ACC112 (cell line): ENCODE measurements around the gene CNKSR2.

Experiments
- H2AFZ ChIP-seq: fragments of 200-600 bp; sonication (generic); one replicate; pipeline ENCODE4 v1.6.0; 2017; ENCODE audit warnings: antibody characterized with exemption, low read length; ENCODE audit not compliant: unreplicated experiment
- H3K27ac ChIP-seq: fragments of 200-600 bp; sonication (generic); 2 replicates; pipeline ENCODE4 v1.5.1; 2014; ENCODE audit warnings: low read depth, mild to moderate bottlenecking, antibody characterized with exemption, low read length, moderate library complexity
- H3K27me3 ChIP-seq: fragments of 200-600 bp; sonication (generic); 2 replicates; pipeline ENCODE4 v1.6.1; 2014; ENCODE audit warnings: mild to moderate bottlenecking, antibody characterized with exemption, low read length, moderate library complexity, mixed read lengths; ENCODE audit not compliant: insufficient read depth
- H3K36me3 ChIP-seq: fragments of 200-600 bp; sonication (generic); 2 replicates; pipeline ENCODE4 v1.6.1; 2016; ENCODE audit warnings: mild to moderate bottlenecking, antibody characterized with exemption, low read length, moderate library complexity, mixed read lengths; ENCODE audit not compliant: insufficient read depth
- H3K4me1 ChIP-seq: fragments of 200-600 bp; sonication (generic); one replicate; pipeline ENCODE4 v1.6.1; 2016; ENCODE audit warnings: low read length, mixed read lengths; ENCODE audit not compliant: insufficient read depth, unreplicated experiment, control insufficient read depth
- H3K4me3 ChIP-seq: fragments of 200-600 bp; sonication (generic); 2 replicates; pipeline ENCODE4 v1.5.1; 2014; ENCODE audit warnings: mild to moderate bottlenecking, low read depth, low read length
- H3K79me2 ChIP-seq: fragments of 200-600 bp; sonication (generic); one replicate; pipeline ENCODE4 v1.6.0; 2016; ENCODE audit warnings: low read length; ENCODE audit not compliant: control insufficient read depth, unreplicated experiment, insufficient read depth

CNKSR2 gene

DNA sequence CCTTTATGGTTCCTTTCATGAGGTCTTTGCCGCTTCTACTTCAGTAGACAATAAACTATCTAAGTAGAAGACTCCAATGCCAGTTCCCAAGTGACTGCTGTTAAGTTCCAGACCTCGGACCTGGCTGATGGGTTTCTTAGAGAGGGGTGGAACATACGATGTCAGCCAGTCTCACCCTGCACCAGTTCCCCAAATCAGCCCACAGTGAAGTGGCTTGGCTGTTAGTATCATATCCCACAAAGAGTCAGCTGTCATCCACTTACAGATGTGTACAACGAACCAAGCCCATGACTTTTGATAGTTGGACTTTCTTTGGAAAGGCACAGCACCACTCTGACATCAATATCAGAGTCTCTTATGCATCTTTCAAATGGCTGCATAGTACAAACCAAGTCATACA, 292.0 kb downstream of the CNKSR2 start:
- H3K4me1 ChIP-seq = no peaks in the 10 kb centered on the region
- H3K4me3 ChIP-seq = no peak overlapping the region
- H3K27ac ChIP-seq = no peak overlapping the region
- no peaks in the 10 kb centered on the region for H3K79me2 ChIP-seq
- H2AFZ ChIP-seq = no peak overlapping the region
- H3K36me3 ChIP-seq = no peaks in the 10 kb centered on the region
- peaks cover 12% of the 10 kb centered on the region; the same call in 1 of the 2 replicates for H3K27me3 ChIP-seq

DNA sequence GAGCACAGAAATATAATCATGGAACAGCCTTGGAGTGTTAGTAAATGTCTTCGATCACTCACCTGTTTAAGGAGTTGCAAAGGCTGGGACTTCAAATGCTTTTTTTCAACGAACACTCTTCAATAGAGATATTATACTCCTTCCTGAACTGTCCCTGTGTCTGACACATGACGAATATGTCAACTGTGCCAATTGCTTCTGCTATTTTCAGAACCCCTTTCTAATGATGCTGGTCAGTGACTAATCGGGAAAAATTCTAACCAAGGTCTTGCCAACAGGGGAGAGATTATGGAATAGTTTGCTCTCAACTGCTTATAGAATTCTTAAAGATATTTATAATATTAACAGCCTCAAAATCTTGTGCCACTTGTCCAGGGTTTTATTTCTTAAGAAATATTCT, 292.5 kb downstream of the CNKSR2 start:
- Histone ChIP-seq H3K27ac (no peak overlapping the region), H3K79me2 (no peaks in the 10 kb centered on the region), H3K4me1 (no peaks in the 10 kb centered on the region), H3K4me3 (no peak overlapping the region), H3K27me3 (peaks cover 12% of the 10 kb centered on the region; the same call in 1 of the 2 replicates), H3K36me3 (no peaks in the 10 kb centered on the region), H2AFZ (no peak overlapping the region)

DNA sequence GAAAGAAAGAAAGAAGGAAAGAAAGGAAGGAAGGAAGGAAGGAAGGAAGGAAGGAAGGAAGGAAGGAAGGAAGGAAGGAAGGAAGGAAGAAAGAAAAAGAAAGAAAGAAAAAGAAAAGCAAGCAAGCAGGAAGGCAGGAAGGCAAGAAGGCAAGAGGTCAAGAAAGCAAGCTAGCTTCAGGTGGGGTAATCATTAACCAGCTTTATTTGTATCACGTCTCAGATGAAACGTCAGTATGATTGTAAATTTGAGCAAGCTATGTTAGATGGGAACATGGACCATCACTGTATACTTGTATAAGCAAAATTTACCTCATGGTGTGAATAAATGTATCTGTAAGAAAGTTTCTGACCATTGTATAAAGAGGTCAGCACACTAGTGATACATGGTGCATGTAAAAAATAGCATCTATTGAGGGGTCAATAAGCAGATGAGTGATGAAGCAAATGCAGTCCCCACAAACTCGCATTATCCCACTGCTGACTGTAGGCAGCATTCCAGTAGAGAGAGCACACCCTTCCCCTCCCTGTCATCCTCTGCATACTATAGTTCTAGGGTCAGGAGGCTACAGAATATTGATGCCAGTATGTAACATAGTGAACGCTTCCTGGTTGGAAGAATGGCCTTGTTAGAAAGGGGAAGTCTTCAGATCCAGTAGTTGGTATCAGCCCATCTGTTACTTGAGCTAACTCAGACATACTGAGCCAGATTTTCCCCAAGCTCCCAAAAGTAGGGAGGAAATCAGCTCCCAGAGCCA, 300.4 kb downstream of the CNKSR2 start:
- Histone ChIP-seq H3K79me2 (no peaks in the 10 kb centered on the region), H3K36me3 (no peaks in the 10 kb centered on the region), H2AFZ (no peak overlapping the region), H3K4me3 (no peak overlapping the region), H3K4me1 (no peaks in the 10 kb centered on the region), H3K27me3 (no peaks in the 10 kb centered on the region), H3K27ac (no peak overlapping the region)

DNA sequence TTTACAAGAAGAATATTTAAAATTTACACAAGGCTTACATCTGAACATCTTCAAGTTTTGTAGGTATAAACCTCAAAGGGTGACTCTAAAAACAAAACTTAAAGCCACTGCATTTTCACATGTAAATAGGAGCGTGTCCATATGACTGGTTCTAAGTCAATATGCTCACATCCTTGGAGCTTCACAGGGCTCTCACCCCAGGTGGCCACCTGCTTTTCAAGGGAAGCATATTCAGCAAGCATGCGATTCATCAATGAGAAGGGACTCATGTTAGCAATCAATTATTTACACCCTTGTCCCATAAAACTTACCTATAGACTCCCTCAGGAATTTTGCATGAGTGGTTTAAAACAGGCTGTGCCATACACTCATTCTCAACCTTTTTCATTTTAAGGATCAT, 301.7 kb downstream of the CNKSR2 start:
- no peak overlapping the region for H3K4me3 ChIP-seq
- no peaks in the 10 kb centered on the region for H3K79me2 ChIP-seq
- no peaks in the 10 kb centered on the region for H3K27me3 ChIP-seq
- no peak overlapping the region for H2AFZ ChIP-seq
- no peaks in the 10 kb centered on the region for H3K4me1 ChIP-seq
- H3K36me3 ChIP-seq = no peaks in the 10 kb centered on the region
- H3K27ac ChIP-seq = no peak overlapping the region

DNA sequence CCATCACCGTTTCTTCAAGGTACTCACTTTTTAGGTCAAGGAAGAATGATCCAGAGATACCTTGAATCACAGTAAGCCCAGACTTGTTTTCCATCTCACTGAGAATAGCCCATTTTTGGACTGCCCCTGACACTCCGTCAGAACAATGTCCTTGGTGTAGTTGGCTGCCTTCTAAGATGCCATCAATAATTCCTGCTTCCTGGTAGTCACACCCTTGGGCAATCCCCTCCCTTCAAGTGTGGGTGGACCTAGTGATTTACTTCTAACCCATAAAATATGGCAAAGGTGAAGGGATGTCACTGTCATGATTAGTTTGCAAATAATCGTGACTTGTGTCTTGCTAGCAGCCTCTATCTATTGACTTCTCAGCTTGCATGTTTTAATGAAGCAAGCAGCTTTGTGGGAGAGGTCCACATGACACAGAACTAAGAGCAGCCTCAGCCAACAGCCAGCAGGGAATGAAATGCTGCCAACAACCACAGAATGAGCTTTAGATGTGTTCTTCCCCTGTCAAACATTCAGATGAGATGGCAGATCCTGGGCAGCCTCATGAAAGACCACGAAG, 303.9 kb downstream of the CNKSR2 start:
- H3K27ac ChIP-seq = no peak overlapping the region
- no peaks in the 10 kb centered on the region for H3K36me3 ChIP-seq
- no peaks in the 10 kb centered on the region for H3K79me2 ChIP-seq
- no peak overlapping the region for H2AFZ ChIP-seq
- no peaks in the 10 kb centered on the region for H3K27me3 ChIP-seq
- no peak overlapping the region for H3K4me3 ChIP-seq
- H3K4me1 ChIP-seq = no peaks in the 10 kb centered on the region

DNA sequence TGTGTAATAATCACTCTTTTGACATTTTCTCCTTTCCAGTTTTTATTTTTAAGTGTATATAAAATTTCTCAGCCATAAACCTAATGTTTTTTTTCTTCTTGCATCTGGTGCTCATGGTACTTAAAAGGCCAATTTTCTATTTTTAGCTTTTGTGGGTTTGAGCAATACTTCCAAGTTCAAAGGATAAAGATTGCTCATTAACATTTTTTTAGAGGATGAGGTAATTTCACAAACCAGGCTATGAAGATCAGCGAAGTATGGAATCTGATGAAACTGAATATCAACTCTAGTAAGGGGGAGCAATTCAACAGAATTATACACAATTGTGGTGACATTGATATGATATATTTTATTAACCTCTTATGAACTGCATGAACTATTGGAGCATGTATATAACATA, 309.7 kb downstream of the CNKSR2 start:
- Histone ChIP-seq H3K4me3 (no peak overlapping the region), H3K36me3 (no peaks in the 10 kb centered on the region), H3K79me2 (no peaks in the 10 kb centered on the region), H3K4me1 (no peaks in the 10 kb centered on the region), H3K27me3 (no peaks in the 10 kb centered on the region), H3K27ac (no peak overlapping the region), H2AFZ (no peak overlapping the region)

DNA sequence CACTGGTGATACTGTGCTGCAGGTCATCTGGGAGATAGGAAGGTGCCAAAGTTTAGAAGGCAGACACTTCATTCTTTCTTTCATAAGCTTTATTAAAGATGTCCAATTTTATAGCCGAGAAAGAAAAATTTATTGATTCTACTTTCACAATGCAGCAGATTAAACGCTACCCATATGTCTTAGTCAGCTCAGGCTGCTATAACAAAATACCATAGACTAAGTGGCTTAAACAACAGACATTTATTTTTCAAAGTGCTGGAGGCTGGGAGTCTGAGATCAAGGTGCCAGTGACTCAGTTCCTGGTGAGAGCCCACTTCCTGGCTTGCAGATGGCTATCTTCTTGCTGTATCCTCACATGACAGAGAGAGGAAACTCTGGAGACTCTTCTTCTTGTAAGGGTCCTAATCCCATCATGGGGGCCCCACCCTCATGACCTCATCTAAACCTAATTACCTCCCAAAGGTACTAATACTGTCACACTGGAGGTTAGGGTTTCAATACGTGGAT, 317.3 kb downstream of the CNKSR2 start:
- Histone ChIP-seq H3K79me2 (no peaks in the 10 kb centered on the region), H2AFZ (no peak overlapping the region), H3K27me3 (no peaks in the 10 kb centered on the region), H3K4me1 (no peaks in the 10 kb centered on the region), H3K36me3 (no peaks in the 10 kb centered on the region), H3K4me3 (no peak overlapping the region), H3K27ac (no peak overlapping the region)

DNA sequence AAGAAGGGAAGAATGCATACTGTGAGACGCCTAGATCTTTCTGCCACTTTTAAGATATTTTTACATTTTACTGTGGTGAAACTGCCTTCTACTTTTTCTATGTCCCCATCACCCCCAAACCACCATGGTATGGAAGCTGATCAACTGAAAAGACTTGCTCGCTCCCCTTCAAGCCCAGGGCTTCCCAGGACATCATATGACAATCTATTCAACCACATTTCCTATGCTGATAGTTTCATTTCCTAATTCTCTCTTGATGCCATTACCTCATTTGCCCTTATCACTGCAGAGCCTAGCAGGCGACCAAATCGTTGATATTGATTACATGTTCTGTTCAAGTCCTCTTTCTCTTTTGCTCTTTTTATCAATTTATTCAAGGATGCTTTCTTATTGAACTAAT, 324.1 kb downstream of the CNKSR2 start:
- no peak overlapping the region for H3K4me3 ChIP-seq
- H3K27ac ChIP-seq = no peak overlapping the region
- H3K79me2 ChIP-seq = no peaks in the 10 kb centered on the region
- peaks cover 11% of the 10 kb centered on the region for H3K4me1 ChIP-seq
- H3K36me3 ChIP-seq = no peaks in the 10 kb centered on the region
- no peak overlapping the region for H2AFZ ChIP-seq
- H3K27me3 ChIP-seq = no peaks in the 10 kb centered on the region

DNA sequence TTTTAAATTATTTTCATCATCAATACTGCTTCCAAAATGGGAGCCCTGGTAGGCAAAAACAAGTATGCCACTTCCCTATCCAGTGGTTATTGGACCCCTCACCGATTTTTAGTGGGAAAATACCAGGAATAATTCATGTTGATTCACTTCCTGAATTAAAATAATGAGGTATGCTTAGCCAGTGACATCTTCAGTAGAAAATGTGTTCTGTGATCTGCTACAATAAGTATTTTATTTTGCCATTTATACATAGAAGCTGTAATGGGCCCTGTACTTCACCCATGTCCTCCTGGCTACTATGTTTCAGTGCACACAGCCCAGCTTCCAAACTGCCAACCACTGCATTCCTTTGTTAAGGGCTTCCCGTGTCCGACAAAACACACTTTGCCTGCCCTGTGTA, 324.9 kb downstream of the CNKSR2 start:
- H3K4me3 ChIP-seq = no peak overlapping the region
- H2AFZ ChIP-seq = no peak overlapping the region
- H3K4me1 ChIP-seq = peaks cover 11% of the 10 kb centered on the region
- H3K27me3 ChIP-seq = no peaks in the 10 kb centered on the region
- no peaks in the 10 kb centered on the region for H3K79me2 ChIP-seq
- no peaks in the 10 kb centered on the region for H3K36me3 ChIP-seq
- H3K27ac ChIP-seq = no peak overlapping the region

DNA sequence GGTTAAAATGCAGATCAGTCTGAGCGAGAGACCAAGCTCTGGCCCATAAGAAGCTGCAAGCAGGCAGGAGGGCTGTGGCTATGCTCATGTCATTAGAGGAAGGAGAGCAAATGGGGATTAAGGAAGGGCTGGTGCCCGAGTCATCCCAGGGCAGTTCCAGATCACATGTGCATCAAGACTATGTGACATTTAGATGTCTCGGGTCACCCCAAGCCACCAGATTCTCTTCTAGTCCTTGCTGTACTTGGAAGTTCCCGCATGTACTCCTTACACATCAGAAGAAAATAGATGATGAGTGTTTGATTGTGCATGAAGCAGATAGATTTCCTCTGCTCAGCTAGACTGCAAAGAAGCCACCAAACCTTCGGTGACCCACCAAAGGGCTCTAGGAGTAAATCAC, 326.1 kb downstream of the CNKSR2 start:
- no peak overlapping the region for H3K4me3 ChIP-seq
- H3K27me3 ChIP-seq = no peaks in the 10 kb centered on the region
- H3K4me1 ChIP-seq = peaks cover 11% of the 10 kb centered on the region
- no peak overlapping the region for H3K27ac ChIP-seq
- no peak overlapping the region for H2AFZ ChIP-seq
- H3K79me2 ChIP-seq = no peaks in the 10 kb centered on the region
- no peaks in the 10 kb centered on the region for H3K36me3 ChIP-seq

DNA sequence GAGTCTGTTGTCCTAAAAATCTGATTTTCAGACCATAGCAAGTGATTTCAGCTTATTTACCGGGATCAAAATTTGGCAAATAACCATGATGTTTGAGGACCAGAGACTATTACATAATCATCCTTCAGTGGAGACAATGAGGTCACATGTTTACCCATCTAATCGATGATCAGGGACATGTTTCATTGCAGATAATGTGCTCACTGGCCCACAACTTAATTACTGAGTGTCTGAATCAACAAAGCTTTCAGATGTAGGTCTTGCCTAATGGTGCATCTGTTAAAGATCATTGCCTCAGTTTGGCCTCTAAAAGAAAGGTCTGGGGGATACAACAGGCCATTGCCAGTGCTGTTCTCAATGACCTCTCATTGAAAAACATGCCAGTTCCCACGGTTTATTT, 326.7 kb downstream of the CNKSR2 start:
- Histone ChIP-seq H3K4me3 (no peak overlapping the region), H2AFZ (no peak overlapping the region), H3K36me3 (no peaks in the 10 kb centered on the region), H3K27me3 (no peaks in the 10 kb centered on the region), H3K4me1 (peaks cover 11% of the 10 kb centered on the region), H3K79me2 (no peaks in the 10 kb centered on the region), H3K27ac (no peak overlapping the region)
